Natural killer cell (primary cell): ENCODE results near the gene LSM14A. TPM values are rescaled to one million over a fixed set of nuclear protein-coding genes. Genes with fewer than 3 reads are reported as not detected.

Source experiments
- ATAC-seq, 3 donors: fragments of 150-1000 bp in 2 of 3; fragments of 200-7000 bp in 1 of 3; cut with Tn5 transposase; 1 replicate in 1 of 3; 2 replicates in 2 of 3; pipeline ENCODE4 v1.10.0; 2021; ENCODE audit warnings: mild to moderate bottlenecking in 2 of 3, moderate library complexity in 2 of 3
- DNase-seq, 2 donors: peaks; one replicate each; pipeline versions ENCODE4 v3.0.0 to v3.0.0-alpha.2; 2013 to 2021; ENCODE audit warnings: mixed read lengths in 1 of 2
- H3K27ac ChIP-seq: one replicate; pipeline ENCODE4 v1.5.1; 2013; ENCODE audit warnings: mild to moderate bottlenecking, low read length
- H3K27me3 ChIP-seq: one replicate; pipeline ENCODE4 v1.6.1; 2013; ENCODE audit warnings: low read length; ENCODE audit not compliant: control insufficient read depth, insufficient read depth
- H3K36me3 ChIP-seq: one replicate; pipeline ENCODE4 v1.6.1; 2013; ENCODE audit warnings: low read length; ENCODE audit not compliant: control insufficient read depth, insufficient read depth
- H3K4me1 ChIP-seq: one replicate; pipeline ENCODE4 v1.6.1; 2013; ENCODE audit warnings: low read length; ENCODE audit not compliant: control insufficient read depth, insufficient read depth
- H3K4me3 ChIP-seq: one replicate; pipeline ENCODE4 v1.5.1; 2013; ENCODE audit warnings: low read length
- H3K9me3 ChIP-seq: one replicate; pipeline ENCODE4 v1.6.1; 2013; ENCODE audit warnings: low read length; ENCODE audit not compliant: control insufficient read depth, insufficient read depth
- H3K27ac Mint-ChIP-seq, 2 donors: one replicate each; pipeline ENCODE4 v1.8.0; 2022; ENCODE audit warnings: mild to moderate bottlenecking in 2 of 2, mixed read lengths in 2 of 2, moderate library complexity in 1 of 2
- H3K27me3 Mint-ChIP-seq, 2 donors: one replicate each; pipeline ENCODE4 v1.8.0; 2022; ENCODE audit warnings: low read depth in 2 of 2, mixed read lengths in 2 of 2
- H3K36me3 Mint-ChIP-seq: one replicate; pipeline ENCODE4 v1.8.0; 2022; ENCODE audit warnings: mixed read lengths
- H3K4me1 Mint-ChIP-seq, 2 donors: one replicate each; pipeline ENCODE4 v1.8.0; 2022; ENCODE audit warnings: mixed read lengths in 2 of 2
- H3K4me3 Mint-ChIP-seq: one replicate; pipeline ENCODE4 v1.8.0; 2022; ENCODE audit warnings: mild to moderate bottlenecking, moderate library complexity, mixed read lengths
- H3K9me3 Mint-ChIP-seq, 2 donors: one replicate each; pipeline ENCODE4 v1.8.0; 2022; ENCODE audit warnings: mixed read lengths in 2 of 2
- WGBS: methylation state at CpG from one replicate; pipeline ENCODE4 v1.1.7; 2013; ENCODE audit warnings: missing lambda C conversion rate; ENCODE audit not compliant: insufficient coverage; 5-methylcytosine and 5-hydroxymethylcytosine counted together
- intact Hi-C: fragments of 100-400 bp; cut with micrococcal nuclease; formaldehyde crosslinking; loops from one replicate; pipeline ENCODE4 v1.14.2; 2022
- total RNA-seq, 4 donors: library from RNA; stranded (reverse); fragments of 120-200 nt in 1 of 4; gene quantifications; one replicate each; pipeline versions ENCODE4 v1.2.3 to v1.2.4, GENCODE V29; 2013 to 2022
- TF ChIP-seq, protein P1 (sequence below): fragments of 200-600 bp; IDR thresholded peaks from one replicate; pipeline ENCODE4 v1.8.0; 2022; ENCODE audit warnings: antibody characterized with exemption

Gene LSM14A
- total RNA-seq, 3 donors from 2014 or later (not counting 1 experiment from before 2014, with no cell fraction given), result 201 to 246 (median 202) TPM

DNA sequence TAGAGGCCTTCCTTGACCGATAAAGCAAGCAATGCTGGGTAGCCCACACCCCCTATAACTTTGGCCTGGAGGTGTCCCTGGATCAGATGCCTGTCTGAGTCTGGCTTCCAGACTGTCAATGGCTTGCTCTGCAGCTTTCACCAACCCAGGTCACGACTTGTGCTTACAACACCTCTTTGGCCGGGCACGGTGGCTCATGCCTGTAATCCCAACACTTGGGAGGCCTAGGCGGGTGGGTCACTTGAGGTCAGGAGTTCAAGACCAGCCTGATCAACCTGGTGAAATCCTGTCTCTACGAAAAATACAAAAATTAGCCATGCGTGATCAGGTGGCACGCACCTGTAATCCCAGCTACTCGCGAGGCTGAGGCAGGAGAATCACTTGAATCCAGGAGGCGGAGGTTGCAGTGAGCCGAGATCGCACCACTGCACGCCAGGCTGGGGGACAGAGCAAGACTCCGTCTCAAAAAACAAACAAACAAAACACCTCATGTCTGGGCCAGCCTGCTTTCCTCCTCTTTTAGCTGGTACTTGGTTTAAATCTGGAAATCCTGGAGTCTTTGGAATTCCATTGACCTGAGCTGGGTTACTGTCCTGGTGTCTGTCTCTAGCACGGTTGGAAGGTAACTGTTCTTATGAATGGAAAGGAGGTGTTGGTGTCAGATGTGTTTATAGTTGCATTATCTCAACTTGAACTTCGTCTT is 71.7 kb downstream of the LSM14A start:
- H3K36me3 Mint-ChIP-seq, result no peaks in the 10 kb centered on the region

DNA sequence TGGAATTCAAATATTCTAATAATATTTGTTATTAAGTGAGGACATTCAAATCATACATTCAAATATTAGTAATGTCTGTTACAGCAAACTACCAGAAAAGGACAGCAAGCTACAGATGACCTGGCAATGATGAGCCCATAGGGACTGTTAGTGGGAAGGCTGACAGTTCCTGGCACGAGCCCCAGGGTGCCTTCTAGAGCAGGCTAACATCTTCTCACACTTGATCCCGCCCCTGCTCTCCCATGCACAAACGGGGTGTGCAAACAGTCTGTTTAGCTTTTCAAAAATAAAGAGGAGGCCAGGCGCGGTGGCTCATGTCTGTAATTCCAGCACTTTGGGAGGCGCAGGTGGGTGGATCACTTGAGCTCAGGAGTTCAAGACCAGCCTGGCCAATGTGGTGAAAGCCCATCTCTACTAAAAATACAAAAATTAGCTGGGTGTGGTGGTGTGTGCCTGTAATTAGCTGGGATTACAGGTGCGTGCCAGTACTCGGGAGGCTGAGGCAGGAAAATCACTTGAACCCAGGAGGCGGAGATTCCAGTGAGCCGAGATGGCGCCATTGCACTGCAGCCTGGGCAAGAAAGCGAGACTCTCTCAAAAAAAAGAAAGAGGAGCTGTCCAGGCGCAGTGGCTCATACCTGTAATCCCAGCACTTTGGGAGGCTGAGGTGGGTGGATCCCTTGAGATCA is 72.5 kb downstream of the LSM14A start:
- intact Hi-C loops, result no loop called here
- Mint-ChIP-seq H3K9me3 (no peaks in the 10 kb centered on the region), H3K4me1 (no peaks in the 10 kb centered on the region), H3K4me3 (no peak overlapping the region), H3K27ac (no peak overlapping the region), H3K36me3 (no peaks in the 10 kb centered on the region), H3K27me3 (no peaks in the 10 kb centered on the region)
- no peak overlapping the region for H3K27ac ChIP-seq
- DNase-seq (no peak), ATAC-seq (no peak)
- TF ChIP-seq, protein P1, sequence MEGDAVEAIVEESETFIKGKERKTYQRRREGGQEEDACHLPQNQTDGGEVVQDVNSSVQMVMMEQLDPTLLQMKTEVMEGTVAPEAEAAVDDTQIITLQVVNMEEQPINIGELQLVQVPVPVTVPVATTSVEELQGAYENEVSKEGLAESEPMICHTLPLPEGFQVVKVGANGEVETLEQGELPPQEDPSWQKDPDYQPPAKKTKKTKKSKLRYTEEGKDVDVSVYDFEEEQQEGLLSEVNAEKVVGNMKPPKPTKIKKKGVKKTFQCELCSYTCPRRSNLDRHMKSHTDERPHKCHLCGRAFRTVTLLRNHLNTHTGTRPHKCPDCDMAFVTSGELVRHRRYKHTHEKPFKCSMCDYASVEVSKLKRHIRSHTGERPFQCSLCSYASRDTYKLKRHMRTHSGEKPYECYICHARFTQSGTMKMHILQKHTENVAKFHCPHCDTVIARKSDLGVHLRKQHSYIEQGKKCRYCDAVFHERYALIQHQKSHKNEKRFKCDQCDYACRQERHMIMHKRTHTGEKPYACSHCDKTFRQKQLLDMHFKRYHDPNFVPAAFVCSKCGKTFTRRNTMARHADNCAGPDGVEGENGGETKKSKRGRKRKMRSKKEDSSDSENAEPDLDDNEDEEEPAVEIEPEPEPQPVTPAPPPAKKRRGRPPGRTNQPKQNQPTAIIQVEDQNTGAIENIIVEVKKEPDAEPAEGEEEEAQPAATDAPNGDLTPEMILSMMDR, result no peak
- WGBS, result 90% methylated on average over 13 of the region's 13 CpGs
- H3K4me1 ChIP-seq, result no peaks in the 10 kb centered on the region
- H3K27me3 ChIP-seq, result no peaks in the 10 kb centered on the region
- no peaks in the 10 kb centered on the region for H3K9me3 ChIP-seq
- H3K4me3 ChIP-seq, result no peak overlapping the region
- no peaks in the 10 kb centered on the region for H3K36me3 ChIP-seq

More for the DNA sequence above, 71.7 kb downstream of the LSM14A start:
- Mint-ChIP-seq H3K27me3 (no peaks in the 10 kb centered on the region), H3K27ac (no peak overlapping the region), H3K4me3 (no peak overlapping the region), H3K9me3 (no peaks in the 10 kb centered on the region), H3K4me1 (no peaks in the 10 kb centered on the region)
- no peak for DNase-seq
- Histone ChIP-seq H3K36me3 (no peaks in the 10 kb centered on the region), H3K27me3 (no peaks in the 10 kb centered on the region), H3K27ac (no peak overlapping the region), H3K9me3 (no peaks in the 10 kb centered on the region), H3K4me1 (no peaks in the 10 kb centered on the region), H3K4me3 (no peak overlapping the region)
- TF ChIP-seq, protein P1, result no peak
- intact Hi-C loops, result no loop called here
- 93% methylated on average over 16 of the region's 17 CpGs for WGBS
- no peak for ATAC-seq

DNA sequence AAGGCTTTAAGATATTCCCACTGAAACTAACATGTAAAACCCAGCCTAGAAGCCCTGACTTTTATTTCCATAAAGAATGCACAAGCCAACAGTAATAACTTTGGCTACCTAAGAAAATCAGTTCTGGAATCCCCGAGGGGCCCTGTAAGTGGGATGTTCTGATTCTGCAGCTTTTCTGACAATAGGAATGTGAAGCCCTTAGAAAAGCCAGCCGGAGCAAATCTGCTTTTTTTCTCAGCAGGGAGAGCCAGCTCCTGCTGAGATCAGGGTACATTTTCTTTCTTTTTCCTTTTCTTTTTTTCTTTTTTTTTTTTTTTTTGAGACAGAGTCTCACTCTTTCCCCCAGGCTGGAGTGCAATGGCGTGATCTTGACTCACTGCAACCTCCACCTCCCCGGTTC is 74.0 kb downstream of the LSM14A start:
- ATAC-seq, result no peak
- no peaks in the 10 kb centered on the region for H3K9me3 ChIP-seq
- H3K27ac ChIP-seq, result no peak overlapping the region
- no peak for DNase-seq
- TF ChIP-seq, protein P1, result no peak
- no peaks in the 10 kb centered on the region for H3K9me3 Mint-ChIP-seq
- H3K27ac Mint-ChIP-seq, result no peak overlapping the region
- H3K4me1 Mint-ChIP-seq, result no peaks in the 10 kb centered on the region
- H3K4me3 Mint-ChIP-seq, result no peak overlapping the region
- no peak overlapping the region for H3K4me3 ChIP-seq
- no peaks in the 10 kb centered on the region for H3K4me1 ChIP-seq
- no peaks in the 10 kb centered on the region for H3K27me3 Mint-ChIP-seq
- H3K36me3 Mint-ChIP-seq, result no peaks in the 10 kb centered on the region
- no peaks in the 10 kb centered on the region for H3K27me3 ChIP-seq
- 87% methylated on average over 4 of the region's 4 CpGs for WGBS
- H3K36me3 ChIP-seq, result no peaks in the 10 kb centered on the region
- intact Hi-C loops, result no loop called here
